GM10266 (cell line): ENCODE results near the gene SYT13.

Source experiments
- DNase-seq: peaks from one replicate; pipeline ENCODE4 v3.0.0; 2012; ENCODE audit errors: extremely low spot score
- CTCF ChIP-seq: IDR thresholded peaks from 2 replicates; pipeline ENCODE4 v1.5.1; 2012; ENCODE audit warnings: mild to moderate bottlenecking, low read depth; ENCODE audit not compliant: control insufficient read depth, insufficient read depth; ENCODE audit errors: missing control alignments

The SYT13 gene

GRCh38 chr11:45331839-45332238 lies 45.7 kb upstream of the SYT13 start:
- TF ChIP-seq CTCF, result no peak
- no peak for DNase-seq

GRCh38 chr11:45328726-45329125 lies 42.6 kb upstream of the SYT13 start:
- no peak for TF ChIP-seq CTCF
- DNase-seq, result no peak

GRCh38 chr11:45324459-45324858 lies 38.3 kb upstream of the SYT13 start:
- no peak for TF ChIP-seq CTCF
- no peak for DNase-seq

- no peak for DNase-seq
These were observed 37.6 kb upstream of the SYT13 start for GRCh38 chr11:45323601-45324249.

GRCh38 chr11:45322891-45323600 lies 36.9 kb upstream of the SYT13 start:
- DNase-seq, result no peak
- TF ChIP-seq CTCF, result no peak

More at GRCh38 chr11:45323601-45324249, 37.6 kb upstream of the SYT13 start:
- TF ChIP-seq CTCF, result no peak

- no peak for TF ChIP-seq CTCF
- DNase-seq, result no peak
These were observed 36.1 kb upstream of the SYT13 start for GRCh38 chr11:45322111-45322705.

GRCh38 chr11:45321669-45322068 lies 35.5 kb upstream of the SYT13 start:
- DNase-seq, result no peak
- TF ChIP-seq CTCF, result no peak
